Right atrium auricular region (tissue), 2 donors: Measurements from ENCODE around the gene LCLAT1. TPM values are rescaled to one million over a fixed set of nuclear protein-coding genes. Genes with fewer than 3 reads are reported as not detected.

ENCODE experiments used
- DNase-seq: peaks from one replicate; pipeline ENCODE4 v3.0.0-alpha.2; 2019; ENCODE audit warnings: low spot score
- H3K27ac ChIP-seq, 2 donors: fragments of 200-600 bp; sonication (generic); 1 replicate in 1 of 2; 2 replicates in 1 of 2; pipeline ENCODE4 v1.5.1; 2016 to 2019
- H3K27me3 ChIP-seq, 2 donors: fragments of 200-600 bp; sonication (generic); one replicate each; pipeline versions ENCODE4 v1.5.1 to v1.6.0; 2017 to 2019
- H3K36me3 ChIP-seq: fragments of 200-600 bp; sonication (generic); one replicate; pipeline ENCODE4 v1.5.1; 2016
- H3K4me1 ChIP-seq, 2 donors: fragments of 200-600 bp; sonication (generic); one replicate each; pipeline versions ENCODE4 v1.5.1 to v1.6.0; 2017 to 2019
- H3K4me3 ChIP-seq, 2 donors: fragments of 200-600 bp; sonication (generic); 1 replicate in 1 of 2; 2 replicates in 1 of 2; pipeline ENCODE4 v1.5.1; 2017 to 2019; ENCODE audit warnings: mild to moderate bottlenecking in 1 of 2, moderate library complexity in 1 of 2
- H3K9me3 ChIP-seq, 2 donors: fragments of 200-600 bp; sonication (generic); one replicate each; pipeline ENCODE4 v1.5.1; 2019
- total RNA-seq, 2 donors: library from RNA; depleted of rRNA; stranded (reverse); fragments of >200 nt; gene quantifications; one replicate each; pipeline ENCODE4 v1.1.0, GENCODE V29; 2016
- TF ChIP-seq, protein P1 (sequence below), 2 donors: fragments of 200-600 bp; sonication (generic); IDR thresholded peaks; one replicate each; pipeline ENCODE4 v1.5.1; 2019; ENCODE audit warnings: antibody characterized with exemption in 2 of 2

The LCLAT1 gene
- total RNA-seq, 2 donors from 2014 or later: 13.2 to 14.3 TPM

DNA sequence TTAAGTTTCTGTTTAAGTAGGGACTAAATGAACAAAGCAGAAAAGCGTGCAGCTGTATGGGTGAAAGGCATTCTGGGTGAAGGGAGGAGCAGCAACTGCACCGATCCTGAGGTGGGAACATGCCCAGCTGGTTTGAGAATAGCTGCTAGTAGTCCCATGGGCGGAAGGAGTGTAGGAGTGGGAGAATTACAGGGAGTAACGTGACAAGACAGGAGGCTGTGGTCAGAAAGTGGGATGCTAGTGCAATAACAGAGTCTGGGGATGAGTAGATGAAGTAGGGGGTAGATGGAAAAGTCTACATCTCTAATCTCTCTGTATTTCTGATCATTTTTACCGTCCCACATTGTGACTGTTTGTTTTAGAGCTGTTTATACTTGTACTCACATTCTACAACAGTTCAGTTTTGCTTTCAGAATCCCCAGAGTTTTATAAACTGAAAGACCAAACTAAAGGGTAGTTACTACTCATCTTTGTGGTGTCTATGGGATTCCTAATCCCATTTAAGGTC, 118.9 kb downstream of the LCLAT1 start:
- no peak for DNase-seq
- TF ChIP-seq, protein P1, sequence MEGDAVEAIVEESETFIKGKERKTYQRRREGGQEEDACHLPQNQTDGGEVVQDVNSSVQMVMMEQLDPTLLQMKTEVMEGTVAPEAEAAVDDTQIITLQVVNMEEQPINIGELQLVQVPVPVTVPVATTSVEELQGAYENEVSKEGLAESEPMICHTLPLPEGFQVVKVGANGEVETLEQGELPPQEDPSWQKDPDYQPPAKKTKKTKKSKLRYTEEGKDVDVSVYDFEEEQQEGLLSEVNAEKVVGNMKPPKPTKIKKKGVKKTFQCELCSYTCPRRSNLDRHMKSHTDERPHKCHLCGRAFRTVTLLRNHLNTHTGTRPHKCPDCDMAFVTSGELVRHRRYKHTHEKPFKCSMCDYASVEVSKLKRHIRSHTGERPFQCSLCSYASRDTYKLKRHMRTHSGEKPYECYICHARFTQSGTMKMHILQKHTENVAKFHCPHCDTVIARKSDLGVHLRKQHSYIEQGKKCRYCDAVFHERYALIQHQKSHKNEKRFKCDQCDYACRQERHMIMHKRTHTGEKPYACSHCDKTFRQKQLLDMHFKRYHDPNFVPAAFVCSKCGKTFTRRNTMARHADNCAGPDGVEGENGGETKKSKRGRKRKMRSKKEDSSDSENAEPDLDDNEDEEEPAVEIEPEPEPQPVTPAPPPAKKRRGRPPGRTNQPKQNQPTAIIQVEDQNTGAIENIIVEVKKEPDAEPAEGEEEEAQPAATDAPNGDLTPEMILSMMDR (IDR thresholded peaks at IDR 0.05): no peak
- peak overlapping the region; percentile 21 to 42 for H3K27ac ChIP-seq
- no peaks in the 10 kb centered on the region for H3K36me3 ChIP-seq
- H3K27me3 ChIP-seq: no peaks in the 10 kb centered on the region
- H3K9me3 ChIP-seq: no peaks in the 10 kb centered on the region
- no peaks in the 10 kb centered on the region for H3K4me1 ChIP-seq
- no peak overlapping the region for H3K4me3 ChIP-seq

DNA sequence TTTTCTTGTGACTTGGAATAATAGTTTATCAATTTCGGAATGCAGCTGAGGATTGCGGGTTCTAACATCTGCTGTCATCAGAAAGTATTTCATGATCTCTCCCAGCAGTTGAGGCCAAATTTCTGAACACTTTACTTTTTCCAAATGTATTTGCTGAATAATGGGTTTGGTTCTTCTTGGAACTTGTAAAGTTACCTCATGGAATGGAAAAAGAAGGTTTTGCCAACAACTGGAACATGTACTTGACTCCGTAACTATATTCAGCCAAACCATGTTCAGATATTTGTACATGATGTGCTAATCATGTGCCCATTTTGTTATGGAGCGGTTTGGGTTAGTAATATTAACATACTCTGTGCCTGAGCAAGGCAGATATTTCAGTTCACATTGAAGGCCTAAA, 119.6 kb downstream of the LCLAT1 start:
- Histone ChIP-seq H3K27me3 (no peaks in the 10 kb centered on the region), H3K4me3 (no peak overlapping the region), H3K9me3 (no peaks in the 10 kb centered on the region), H3K4me1 (no peaks in the 10 kb centered on the region), H3K36me3 (no peaks in the 10 kb centered on the region), H3K27ac (peak overlapping the region in 1 of 2 donors; percentile 42)
- DNase-seq: no peak
- TF ChIP-seq, protein P1 (IDR thresholded peaks at IDR 0.05): no peak

DNA sequence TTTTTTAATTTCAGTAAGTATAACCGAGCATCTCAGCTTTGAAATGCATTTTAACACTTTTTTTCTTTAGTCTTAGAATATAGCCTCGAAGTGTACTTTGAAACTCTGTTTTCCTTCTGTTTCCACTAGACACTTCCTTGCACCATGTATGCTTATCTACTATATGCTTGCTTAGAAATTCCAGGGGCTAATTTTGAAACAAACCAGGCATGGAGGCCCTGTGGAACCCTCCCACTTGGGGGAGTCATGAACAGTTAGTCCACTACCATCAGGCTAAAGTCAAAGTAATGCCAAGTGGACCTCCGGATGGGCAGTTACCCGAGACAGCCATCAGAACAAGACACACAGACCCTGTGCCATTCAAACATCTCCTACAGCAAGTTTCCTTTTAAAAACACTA, 120.3 kb downstream of the LCLAT1 start:
- Histone ChIP-seq H3K4me3 (no peak overlapping the region), H3K27ac (no peak overlapping the region), H3K4me1 (no peaks in the 10 kb centered on the region), H3K9me3 (no peaks in the 10 kb centered on the region), H3K27me3 (no peaks in the 10 kb centered on the region), H3K36me3 (no peaks in the 10 kb centered on the region)
- DNase-seq: no peak
- TF ChIP-seq, protein P1 (IDR thresholded peaks at IDR 0.05): no peak

DNA sequence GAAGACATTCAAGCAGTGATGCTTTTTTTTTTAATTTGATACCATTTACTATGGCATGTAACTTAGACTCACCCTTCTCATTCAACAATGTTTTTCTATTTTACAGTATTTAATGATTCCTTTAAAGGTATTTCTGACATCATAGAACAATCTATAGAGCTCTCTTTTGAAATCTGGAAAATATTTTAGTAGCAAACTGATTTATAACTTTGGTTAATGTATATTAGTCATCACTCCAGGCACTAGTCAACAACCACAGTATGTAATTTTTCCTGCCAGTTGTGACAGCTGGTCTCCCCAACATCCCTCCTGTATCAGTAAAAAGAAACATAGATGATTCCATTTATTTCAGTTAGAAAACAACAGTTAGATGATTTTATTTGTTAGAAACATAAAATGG, 122.9 kb downstream of the LCLAT1 start:
- Histone ChIP-seq H3K36me3 (no peaks in the 10 kb centered on the region), H3K9me3 (no peaks in the 10 kb centered on the region), H3K27me3 (no peaks in the 10 kb centered on the region), H3K4me1 (no peaks in the 10 kb centered on the region), H3K4me3 (no peak overlapping the region), H3K27ac (no peak overlapping the region)
- TF ChIP-seq, protein P1 (IDR thresholded peaks at IDR 0.05): no peak
- DNase-seq: no peak

DNA sequence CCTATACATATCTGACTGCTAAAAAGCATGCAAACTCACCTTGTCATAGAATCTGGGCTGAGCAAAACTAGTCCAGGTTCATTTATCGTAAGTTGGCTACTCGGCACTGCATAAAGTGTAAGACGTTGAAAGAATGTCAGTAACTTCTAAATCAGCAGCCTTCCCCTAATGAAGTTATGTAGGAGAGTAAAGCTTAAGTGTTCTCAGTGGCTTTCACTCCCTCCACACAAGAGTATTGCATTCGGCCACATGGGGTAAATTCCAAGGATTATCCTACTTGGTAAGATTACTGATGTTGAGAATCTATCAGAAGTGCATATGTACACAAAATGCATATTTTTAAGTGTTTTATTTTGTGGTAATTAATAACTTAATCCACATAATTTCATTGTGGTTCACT, 130.1 kb downstream of the LCLAT1 start:
- H3K27ac ChIP-seq: no peak overlapping the region
- no peaks in the 10 kb centered on the region for H3K27me3 ChIP-seq
- TF ChIP-seq, protein P1 (IDR thresholded peaks at IDR 0.05): no peak
- no peak for DNase-seq
- H3K9me3 ChIP-seq: no peaks in the 10 kb centered on the region
- H3K4me3 ChIP-seq: no peak overlapping the region
- no peaks in the 10 kb centered on the region for H3K36me3 ChIP-seq
- no peaks in the 10 kb centered on the region for H3K4me1 ChIP-seq

DNA sequence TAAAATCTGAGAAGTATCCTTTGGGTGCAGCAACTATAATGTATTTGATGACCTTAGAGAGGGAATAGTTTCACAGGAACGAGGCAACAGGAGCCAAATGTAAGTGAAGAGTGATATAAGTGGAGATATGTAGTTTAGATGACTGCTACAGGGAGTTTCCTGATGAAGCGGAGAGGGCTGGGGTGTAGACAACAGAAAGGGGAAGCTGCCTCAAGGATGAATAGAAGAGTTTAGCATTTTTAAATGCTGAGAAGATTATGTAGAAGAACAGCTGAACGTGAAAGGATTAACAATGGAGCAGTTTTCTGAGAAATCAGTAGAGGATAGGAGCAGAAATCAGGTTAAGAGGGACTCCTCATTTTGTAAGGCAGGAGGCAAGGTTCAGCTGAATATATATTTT, 133.3 kb downstream of the LCLAT1 start:
- TF ChIP-seq, protein P1 (IDR thresholded peaks at IDR 0.05): no peak
- H3K4me1 ChIP-seq: peaks cover 0 to 21% of the 10 kb centered on the region in 2 donors
- no peak for DNase-seq
- H3K9me3 ChIP-seq: no peaks in the 10 kb centered on the region
- H3K36me3 ChIP-seq: no peaks in the 10 kb centered on the region
- H3K27ac ChIP-seq: no peak overlapping the region
- no peaks in the 10 kb centered on the region for H3K27me3 ChIP-seq
- no peak overlapping the region for H3K4me3 ChIP-seq
